IPS-NIHi11 (cell line): ENCODE data around the gene FOXI1.
"Not testable (repeated sequence)": the region's sequence is repeated elsewhere in the genome, so short reads cannot be mapped to it uniquely, and the experiment has no call there.

Source experiments
- DNase-seq: peaks from one replicate; pipeline ENCODE4 v3.0.0; 2012; ENCODE audit warnings: mixed read lengths, low spot score

FOXI1 gene

GRCh38 chr5:170126061-170126460, 20.4 kb downstream of the FOXI1 start:
- no peak for DNase-seq

- DNase-seq, result no peak
Observed at GRCh38 chr5:170126626-170127025, 20.9 kb downstream of the FOXI1 start.

- no peak for DNase-seq
Observed at GRCh38 chr5:170131235-170131634, 25.5 kb downstream of the FOXI1 start.

GRCh38 chr5:170132269-170132975, 26.7 kb downstream of the FOXI1 start:
- no peak for DNase-seq

GRCh38 chr5:170132976-170133448, 27.3 kb downstream of the FOXI1 start:
- no peak for DNase-seq

GRCh38 chr5:170135796-170136490, 30.2 kb downstream of the FOXI1 start:
- DNase-seq, result no peak

- DNase-seq, result no peak
Observed at GRCh38 chr5:170136506-170136905, 30.8 kb downstream of the FOXI1 start.

- no peak for DNase-seq
Observed at GRCh38 chr5:170137694-170138214, 32.1 kb downstream of the FOXI1 start.

- no peak for DNase-seq
Observed at GRCh38 chr5:170138273-170138672, 32.6 kb downstream of the FOXI1 start.

- no peak for DNase-seq
Observed at GRCh38 chr5:170139786-170140335, 34.2 kb downstream of the FOXI1 start.

- DNase-seq, result not testable (repeated sequence)
Observed at GRCh38 chr5:170141196-170141595, 35.5 kb downstream of the FOXI1 start.

- DNase-seq, result no peak
Observed at GRCh38 chr5:170141636-170142035, 35.9 kb downstream of the FOXI1 start.

- no peak for DNase-seq
Observed at GRCh38 chr5:170142196-170142595, 36.5 kb downstream of the FOXI1 start.

- no peak for DNase-seq
Observed at GRCh38 chr5:170143091-170143490, 37.4 kb downstream of the FOXI1 start.

- no peak for DNase-seq
Observed at GRCh38 chr5:170143710-170144109, 38.0 kb downstream of the FOXI1 start.

- no peak for DNase-seq
Observed at GRCh38 chr5:170144286-170145023, 38.8 kb downstream of the FOXI1 start.

GRCh38 chr5:170145462-170145861, 39.8 kb downstream of the FOXI1 start:
- peak; percentile 22 for DNase-seq

- DNase-seq, result no peak
Observed at GRCh38 chr5:170147051-170147752, 41.5 kb downstream of the FOXI1 start.

- DNase-seq, result no peak
Observed at GRCh38 chr5:170147753-170148264, 42.1 kb downstream of the FOXI1 start.

GRCh38 chr5:170148430-170149205, 42.9 kb downstream of the FOXI1 start:
- DNase-seq, result no peak

- DNase-seq, result no peak
Observed at GRCh38 chr5:170149206-170149515, 43.5 kb downstream of the FOXI1 start.
